B cell (primary cell): ENCODE measurements around the gene EIPR1. TPM values are rescaled to one million over a fixed set of nuclear protein-coding genes. Genes with fewer than 3 reads are reported as not detected.

ENCODE experiments used
- ATAC-seq: fragments of 200-7000 bp; cut with Tn5 transposase; one replicate; pipeline ENCODE4 v1.10.0; 2021; ENCODE audit warnings: low read depth, mild to moderate bottlenecking, moderate number of reproducible peaks, moderate library complexity
- CTCF ChIA-PET: fragments of 350-600 bp; sonication (Branson Sonifier 250); formaldehyde crosslinking; loops from one replicate; lab custom pipeline; 2021; ENCODE audit warnings: antibody characterized with exemption, inconsistent platforms; lab: Charles Lee
- POLR2A ChIA-PET: fragments of 350-600 bp; sonication (Branson Sonifier 250); formaldehyde crosslinking; loops from one replicate; lab custom pipeline; 2021; ENCODE audit warnings: antibody characterized with exemption; lab: Charles Lee
- DNase-seq: peaks from one replicate; pipeline ENCODE4 v3.0.0; 2013
- H2AFZ ChIP-seq: 2 replicates; pipeline ENCODE4 v1.6.1; 2012; ENCODE audit warnings: mild to moderate bottlenecking, low read depth, low read length; ENCODE audit not compliant: insufficient read depth, poor library complexity, severe bottlenecking
- H3K27ac ChIP-seq, 2 donors: 1 replicate in 1 of 2; 2 replicates in 1 of 2; pipeline ENCODE4 v1.5.1; 2012 to 2013; ENCODE audit warnings: low read length in 2 of 2, mild to moderate bottlenecking in 2 of 2, moderate library complexity in 1 of 2
- H3K27me3 ChIP-seq, 4 experiments: fragments of 200-600 bp in 1 of 4; sonication (generic) in 1 of 4; replicated peaks in 1 of 4; 1 replicate in 2 of 4; 2 replicates in 2 of 4; pipeline versions ENCODE4 v1.6.1 to v1.7.0; 2013 to 2016; ENCODE audit warnings: low read length in 3 of 4, mild to moderate bottlenecking in 2 of 4, mixed read lengths in 1 of 4, moderate library complexity in 1 of 4; ENCODE audit not compliant: insufficient read depth in 4 of 4, control insufficient read depth in 3 of 4; ENCODE audit errors: control extremely low read depth in 1 of 4
- H3K36me3 ChIP-seq, 2 experiments: replicated peaks in 1 of 2; 1 replicate in 1 of 2; 2 replicates in 1 of 2; pipeline versions ENCODE4 v1.6.1 to v1.7.1; 2013; ENCODE audit warnings: low read length in 1 of 2; ENCODE audit not compliant: insufficient read depth in 2 of 2, control insufficient read depth in 1 of 2; ENCODE audit errors: control extremely low read depth in 1 of 2, extremely low read depth in 1 of 2
- H3K4me1 ChIP-seq, 2 donors: fragments of 200-600 bp in 1 of 2; sonication (generic) in 1 of 2; 1 replicate in 1 of 2; 2 replicates in 1 of 2; pipeline versions ENCODE4 v1.5.1 to v1.6.1; 2013 to 2017; ENCODE audit warnings: low read length in 2 of 2; ENCODE audit not compliant: control insufficient read depth in 2 of 2, insufficient read depth in 2 of 2
- H3K4me2 ChIP-seq: replicated peaks from 2 replicates; pipeline ENCODE3; 2012; ENCODE audit warnings: mild to moderate bottlenecking, low read depth, low read length; ENCODE audit not compliant: poor library complexity, severe bottlenecking
- H3K4me3 ChIP-seq, 5 experiments: fragments of 200-600 bp in 1 of 5; sonication (generic) in 1 of 5; 1 replicate in 3 of 5; 2 replicates in 2 of 5; pipeline versions ENCODE4 v1.5.1 to v1.7.0; 2011 to 2016; ENCODE audit warnings: low read length in 4 of 5, mild to moderate bottlenecking in 4 of 5, low read depth in 2 of 5, control low read depth in 1 of 5, moderate library complexity in 1 of 5; ENCODE audit not compliant: insufficient read depth in 1 of 5; ENCODE audit errors: control extremely low read depth in 1 of 5, extremely low read depth in 1 of 5
- H3K79me2 ChIP-seq: fragments of 200-600 bp; sonication (generic); one replicate; pipeline ENCODE4 v1.6.0; 2016; ENCODE audit warnings: low read length; ENCODE audit not compliant: control insufficient read depth, insufficient read depth
- H3K9ac ChIP-seq: fragments of 200-600 bp; sonication (generic); 2 replicates; pipeline ENCODE4 v1.6.1; 2017; ENCODE audit warnings: mild to moderate bottlenecking, low read length, moderate library complexity
- H3K9me3 ChIP-seq, 3 donors: one replicate each; pipeline versions ENCODE4 v1.6.1 to v1.7.1; 2013; ENCODE audit warnings: low read length in 2 of 3; ENCODE audit not compliant: control insufficient read depth in 2 of 3, insufficient read depth in 1 of 3; ENCODE audit errors: control extremely low read depth in 1 of 3
- H4K20me1 ChIP-seq: 2 replicates; pipeline ENCODE4 v1.6.0; 2012; ENCODE audit warnings: mild to moderate bottlenecking, low read length; ENCODE audit not compliant: insufficient read depth, control insufficient read depth, poor library complexity, severe bottlenecking
- H3K27ac Mint-ChIP-seq: one replicate; pipeline ENCODE4 v1.8.0; 2021; ENCODE audit warnings: mixed read lengths
- H3K27me3 Mint-ChIP-seq: one replicate; pipeline ENCODE4 v1.8.0; 2021; ENCODE audit warnings: mixed read lengths
- H3K4me1 Mint-ChIP-seq: one replicate; pipeline ENCODE4 v1.8.0; 2021; ENCODE audit warnings: mixed read lengths
- H3K4me3 Mint-ChIP-seq: one replicate; pipeline ENCODE4 v1.8.0; 2021; ENCODE audit warnings: mixed read lengths
- H3K9me3 Mint-ChIP-seq: one replicate; pipeline ENCODE4 v1.8.0; 2022; ENCODE audit warnings: mixed read lengths; ENCODE audit not compliant: insufficient read depth
- CTCF ChIP-seq: fragments of 200-600 bp; IDR thresholded peaks from one replicate; pipeline ENCODE4 v1.8.0; 2022; ENCODE audit warnings: antibody characterized with exemption, mild to moderate bottlenecking
- EZH2 ChIP-seq: IDR thresholded peaks from 2 replicates; pipeline ENCODE4 v1.6.1; 2012; ENCODE audit warnings: borderline replicate concordance, low read depth, mild to moderate bottlenecking, moderate library complexity, low read length; ENCODE audit not compliant: insufficient read depth, poor library complexity, severe bottlenecking
- WGBS: methylation state at CpG from one replicate; pipeline ENCODE4 v1.1.5; 2013; ENCODE audit warnings: missing lambda C conversion rate; ENCODE audit not compliant: insufficient coverage; 5-methylcytosine and 5-hydroxymethylcytosine counted together
- intact Hi-C: fragments of 100-400 bp; cut with micrococcal nuclease; formaldehyde crosslinking; loops from one replicate; pipeline ENCODE4 v1.10.0; 2022
- polyA plus RNA-seq: library from polyadenylated mRNA; depleted of rRNA; stranded (reverse); fragments of >200 nt; gene quantifications from 2 replicates; pipeline ENCODE4 v1.2.3, GENCODE V29; 2012
- total RNA-seq, 2 donors: library from RNA; stranded (reverse); fragments of 120-200 nt in 1 of 2; gene quantifications; 1 replicate in 1 of 2; 2 replicates in 1 of 2; pipeline versions ENCODE4 v1.2.3 to v1.2.4, GENCODE V29; 2013 to 2022

Gene EIPR1
- total and polyA plus RNA-seq, 2 donors (not counting 1 experiment from before 2014, with no cell fraction given) = 31.8 to 37.0 TPM

GRCh38 chr2:3193443-3194330 lies 183.9 kb downstream of the EIPR1 start:
- peaks cover 0 to 3% of the 10 kb centered on the region in 2 donors for H3K4me1 ChIP-seq
- TF ChIP-seq CTCF (no peak), EZH2 (no peak)
- no peak overlapping the region for H3K4me2 ChIP-seq
- no peak overlapping the region for H3K9ac ChIP-seq
- CTCF ChIA-PET = no interaction called here
- no peak for ATAC-seq
- 96% methylated on average over 11 of the region's 20 CpGs for WGBS
- Mint-ChIP-seq H3K9me3 (no peaks in the 10 kb centered on the region), H3K27ac (no peak overlapping the region), H3K4me3 (no peak overlapping the region), H3K4me1 (no peaks in the 10 kb centered on the region), H3K27me3 (no peaks in the 10 kb centered on the region)
- H3K36me3 ChIP-seq = peaks cover 0 to 55% of the 10 kb centered on the region in 2 experiments
- POLR2A ChIA-PET = no interaction called here
- intact Hi-C loops = no loop called here
- no peaks in the 10 kb centered on the region for H3K79me2 ChIP-seq
- no peaks in the 10 kb centered on the region for H3K9me3 ChIP-seq
- no peaks in the 10 kb centered on the region for H3K27me3 ChIP-seq
- no peak overlapping the region for H2AFZ ChIP-seq
- no peaks in the 10 kb centered on the region for H4K20me1 ChIP-seq
- no peak overlapping the region for H3K4me3 ChIP-seq
- no peak for DNase-seq
- no peak overlapping the region for H3K27ac ChIP-seq

- Mint-ChIP-seq H3K4me1 (no peaks in the 10 kb centered on the region), H3K4me3 (no peak overlapping the region), H3K9me3 (no peaks in the 10 kb centered on the region), H3K27ac (no peak overlapping the region), H3K27me3 (no peaks in the 10 kb centered on the region)
- no peak for ATAC-seq
- Histone ChIP-seq H3K4me1 (peaks cover 0 to 3% of the 10 kb centered on the region in 2 donors), H3K36me3 (peaks cover 0 to 62% of the 10 kb centered on the region in 2 experiments), H3K9ac (no peak overlapping the region), H3K27ac (no peak overlapping the region), H3K27me3 (no peaks in the 10 kb centered on the region), H2AFZ (no peak overlapping the region), H4K20me1 (no peaks in the 10 kb centered on the region), H3K9me3 (no peaks in the 10 kb centered on the region), H3K4me3 (no peak overlapping the region), H3K79me2 (no peaks in the 10 kb centered on the region), H3K4me2 (no peak overlapping the region)
- no peak for TF ChIP-seq EZH2
- no peak for TF ChIP-seq CTCF
- no peak for DNase-seq
- intact Hi-C loops = no loop called here
- WGBS = 94% methylated on average over 6 of the region's 7 CpGs
- POLR2A ChIA-PET = no interaction called here
- CTCF ChIA-PET = no interaction called here
These were observed 184.7 kb downstream of the EIPR1 start for GRCh38 chr2:3192920-3193319.
